Body of pancreas (tissue), 4 donors: ENCODE results near the gene CYSRT1. TPM values are rescaled to one million over a fixed set of nuclear protein-coding genes. Genes with fewer than 3 reads are reported as not detected.

ENCODE experiments used
- ATAC-seq: fragments of 150-250 bp; one replicate; pipeline ENCODE4 v1.9.1; 2016
- DNase-seq, 4 donors: peaks; one replicate each; pipeline ENCODE4 v3.0.0-alpha.2; 2019
- H3K27ac ChIP-seq, 4 donors: fragments of 200-600 bp; sonication (generic); 1 replicate in 3 of 4; 2 replicates in 1 of 4; pipeline versions ENCODE4 v1.5.1 to v1.6.1; 2016 to 2019; ENCODE audit warnings: mild to moderate bottlenecking in 1 of 4, mixed read lengths in 1 of 4, moderate library complexity in 1 of 4
- H3K27me3 ChIP-seq, 2 donors: fragments of 200-600 bp; sonication (generic); one replicate each; pipeline ENCODE4 v1.6.0; 2016; ENCODE audit warnings: mild to moderate bottlenecking in 1 of 2
- H3K36me3 ChIP-seq, 2 donors: fragments of 200-600 bp; sonication (generic); replicated peaks in 1 of 2; 2 replicates each; pipeline ENCODE4 v1.5.1; 2016; ENCODE audit warnings: low read depth in 2 of 2; ENCODE audit not compliant: insufficient read depth in 1 of 2
- H3K4me1 ChIP-seq: fragments of 200-600 bp; sonication (generic); one replicate; pipeline ENCODE4 v1.6.0; 2016
- H3K4me3 ChIP-seq, 2 donors: fragments of 200-600 bp; sonication (generic); 1 replicate in 1 of 2; 2 replicates in 1 of 2; pipeline ENCODE4 v1.5.1; 2016 to 2019
- H3K9me3 ChIP-seq, 3 donors: fragments of 200-600 bp; sonication (generic); 1 replicate in 2 of 3; 2 replicates in 1 of 3; pipeline ENCODE4 v1.5.1; 2016
- POLR2A ChIP-seq, 3 donors: fragments of 450-650 bp; IDR thresholded peaks; one replicate each; pipeline ENCODE4 v1.6.1; 2016; ENCODE audit warnings: antibody characterized with exemption in 3 of 3, mild to moderate bottlenecking in 2 of 3
- WGBS, 2 donors: methylation state at CpG; one replicate each; pipeline ENCODE4 v1.1.5; 2017; 5-methylcytosine and 5-hydroxymethylcytosine counted together
- intact Hi-C: fragments of 100-400 bp; cut with DNase I; formaldehyde crosslinking; loops from one replicate; pipeline ENCODE4 v1.15.1; 2023
- total RNA-seq, 2 donors: library from RNA; depleted of rRNA; stranded (reverse); fragments of >200 nt; gene quantifications; one replicate each; pipeline ENCODE4 v1.1.0, GENCODE V29; 2016
- TF ChIP-seq, protein P1 (sequence below), 7 experiments: fragments of 450-650 bp in 4 of 7; fragments of 200-600 bp in 3 of 7; sonication (generic) in 3 of 7; IDR thresholded peaks; one replicate each; pipeline ENCODE4 v1.5.1; 2016 to 2019; ENCODE audit warnings: antibody characterized with exemption in 7 of 7

Gene CYSRT1
- total RNA-seq, 2 donors from 2014 or later, result not detected

DNA sequence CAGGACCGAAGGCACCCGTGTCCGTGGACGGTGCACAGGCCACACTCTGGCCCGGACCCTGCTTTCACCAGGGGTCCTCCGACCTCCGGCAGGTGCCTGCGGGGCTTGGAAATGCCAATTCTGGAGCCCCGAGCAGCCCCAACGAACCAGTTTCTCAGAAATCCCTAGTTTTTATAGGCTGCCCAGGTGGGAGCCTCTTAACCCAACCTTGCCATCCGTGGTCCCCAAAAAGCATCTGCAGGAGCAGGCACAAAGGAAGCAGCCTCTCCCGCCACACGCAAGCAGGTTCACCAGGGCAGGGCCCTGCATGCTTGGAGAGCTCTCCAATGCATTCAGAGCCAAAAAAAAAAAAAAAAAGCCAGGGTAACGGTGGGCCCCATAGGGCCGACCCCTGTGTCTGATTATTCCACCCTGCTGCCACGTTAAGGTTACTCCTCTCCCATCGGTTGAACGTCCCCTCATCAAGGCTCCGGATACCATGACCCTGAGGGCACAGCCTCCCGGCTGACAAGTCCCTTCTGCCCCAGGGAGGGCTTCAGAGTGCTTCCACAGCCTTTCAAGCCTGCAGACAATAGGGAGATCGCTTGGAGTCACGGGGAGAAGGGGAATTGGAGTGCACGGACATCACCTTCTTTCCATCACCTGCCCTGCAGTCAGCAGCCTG is 23.6 kb upstream of the CYSRT1 start:
- Histone ChIP-seq H3K4me1 (peaks cover 80% of the 10 kb centered on the region), H3K27ac (peak overlapping the region; percentile 70 to 89 (median 81))

DNA sequence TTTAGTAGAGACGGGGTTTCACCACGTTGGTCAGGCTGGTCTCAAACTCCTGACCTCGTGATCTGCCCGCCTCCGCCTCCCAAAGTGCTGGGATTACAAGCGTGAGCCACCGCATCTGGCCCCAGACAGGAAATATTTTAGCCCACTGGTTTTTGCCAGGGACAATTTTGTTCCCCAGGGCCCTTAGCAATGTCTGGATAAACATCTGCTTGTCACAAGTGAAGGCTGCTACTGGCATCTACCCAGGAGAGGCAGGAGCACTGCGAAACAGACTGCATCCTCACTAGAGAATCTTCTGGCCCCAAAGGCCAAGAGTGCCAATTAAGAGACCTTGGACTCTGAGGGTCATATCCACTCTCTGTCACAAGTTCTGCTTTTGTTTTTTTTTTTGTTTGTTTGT is 22.0 kb upstream of the CYSRT1 start:
- Histone ChIP-seq H3K36me3 (no peaks in the 10 kb centered on the region), H3K4me3 (no peak overlapping the region), H3K27ac (no peak overlapping the region), H3K9me3 (no peaks in the 10 kb centered on the region), H3K27me3 (no peaks in the 10 kb centered on the region), H3K4me1 (peaks cover 70% of the 10 kb centered on the region)
- DNase-seq (no peak), ATAC-seq (no peak)
- WGBS, 2 donors, result 75 to 78% methylated on average over 8 of the region's 8 CpGs
- intact Hi-C loops, result no loop called here
- TF ChIP-seq POLR2A (IDR thresholded peaks at IDR 0.05), result no peak
- TF ChIP-seq, protein P1, sequence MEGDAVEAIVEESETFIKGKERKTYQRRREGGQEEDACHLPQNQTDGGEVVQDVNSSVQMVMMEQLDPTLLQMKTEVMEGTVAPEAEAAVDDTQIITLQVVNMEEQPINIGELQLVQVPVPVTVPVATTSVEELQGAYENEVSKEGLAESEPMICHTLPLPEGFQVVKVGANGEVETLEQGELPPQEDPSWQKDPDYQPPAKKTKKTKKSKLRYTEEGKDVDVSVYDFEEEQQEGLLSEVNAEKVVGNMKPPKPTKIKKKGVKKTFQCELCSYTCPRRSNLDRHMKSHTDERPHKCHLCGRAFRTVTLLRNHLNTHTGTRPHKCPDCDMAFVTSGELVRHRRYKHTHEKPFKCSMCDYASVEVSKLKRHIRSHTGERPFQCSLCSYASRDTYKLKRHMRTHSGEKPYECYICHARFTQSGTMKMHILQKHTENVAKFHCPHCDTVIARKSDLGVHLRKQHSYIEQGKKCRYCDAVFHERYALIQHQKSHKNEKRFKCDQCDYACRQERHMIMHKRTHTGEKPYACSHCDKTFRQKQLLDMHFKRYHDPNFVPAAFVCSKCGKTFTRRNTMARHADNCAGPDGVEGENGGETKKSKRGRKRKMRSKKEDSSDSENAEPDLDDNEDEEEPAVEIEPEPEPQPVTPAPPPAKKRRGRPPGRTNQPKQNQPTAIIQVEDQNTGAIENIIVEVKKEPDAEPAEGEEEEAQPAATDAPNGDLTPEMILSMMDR (IDR thresholded peaks at IDR 0.05), result no peak

More for the DNA sequence above, 23.6 kb upstream of the CYSRT1 start:
- intact Hi-C loops, result no loop called here
- peak overlapping the region in 1 of 2 donors; percentile 18 for H3K4me3 ChIP-seq
- H3K27me3 ChIP-seq, result no peaks in the 10 kb centered on the region
- WGBS, 2 donors, result 12 to 26% methylated on average over 10 to 23 of the region's 23 CpGs
- H3K36me3 ChIP-seq, result no peaks in the 10 kb centered on the region
- no peak for DNase-seq
- ATAC-seq, result no peak
- no peak for TF ChIP-seq POLR2A (IDR thresholded peaks at IDR 0.05)
- TF ChIP-seq, protein P1 (IDR thresholded peaks at IDR 0.05), result no peak
- no peaks in the 10 kb centered on the region for H3K9me3 ChIP-seq

DNA sequence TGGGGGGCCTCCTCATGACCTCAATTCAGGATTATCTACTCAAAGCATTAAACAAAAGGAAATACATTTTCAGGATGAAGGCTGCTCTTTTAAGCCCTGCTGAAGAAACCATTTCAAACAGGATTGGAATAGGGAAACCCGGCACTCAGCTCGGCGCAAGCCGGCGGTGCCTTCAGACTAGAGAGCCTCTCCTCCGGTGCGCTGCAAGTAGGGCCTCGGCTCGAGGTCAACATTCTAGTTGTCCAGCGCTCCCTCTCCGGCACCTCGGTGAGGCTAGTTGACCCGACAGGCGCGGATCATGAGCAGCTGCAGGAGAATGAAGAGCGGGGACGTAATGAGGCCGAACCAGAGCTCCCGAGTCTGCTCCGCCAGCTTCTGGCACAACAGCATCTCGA is 20.2 kb upstream of the CYSRT1 start:
- Histone ChIP-seq H3K4me1 (peaks cover 53% of the 10 kb centered on the region), H3K27ac (peak overlapping the region; percentile 73 to 90 (median 82))
- WGBS, 2 donors, result 8 to 23% methylated on average over 9 to 21 of the region's 21 CpGs

DNA sequence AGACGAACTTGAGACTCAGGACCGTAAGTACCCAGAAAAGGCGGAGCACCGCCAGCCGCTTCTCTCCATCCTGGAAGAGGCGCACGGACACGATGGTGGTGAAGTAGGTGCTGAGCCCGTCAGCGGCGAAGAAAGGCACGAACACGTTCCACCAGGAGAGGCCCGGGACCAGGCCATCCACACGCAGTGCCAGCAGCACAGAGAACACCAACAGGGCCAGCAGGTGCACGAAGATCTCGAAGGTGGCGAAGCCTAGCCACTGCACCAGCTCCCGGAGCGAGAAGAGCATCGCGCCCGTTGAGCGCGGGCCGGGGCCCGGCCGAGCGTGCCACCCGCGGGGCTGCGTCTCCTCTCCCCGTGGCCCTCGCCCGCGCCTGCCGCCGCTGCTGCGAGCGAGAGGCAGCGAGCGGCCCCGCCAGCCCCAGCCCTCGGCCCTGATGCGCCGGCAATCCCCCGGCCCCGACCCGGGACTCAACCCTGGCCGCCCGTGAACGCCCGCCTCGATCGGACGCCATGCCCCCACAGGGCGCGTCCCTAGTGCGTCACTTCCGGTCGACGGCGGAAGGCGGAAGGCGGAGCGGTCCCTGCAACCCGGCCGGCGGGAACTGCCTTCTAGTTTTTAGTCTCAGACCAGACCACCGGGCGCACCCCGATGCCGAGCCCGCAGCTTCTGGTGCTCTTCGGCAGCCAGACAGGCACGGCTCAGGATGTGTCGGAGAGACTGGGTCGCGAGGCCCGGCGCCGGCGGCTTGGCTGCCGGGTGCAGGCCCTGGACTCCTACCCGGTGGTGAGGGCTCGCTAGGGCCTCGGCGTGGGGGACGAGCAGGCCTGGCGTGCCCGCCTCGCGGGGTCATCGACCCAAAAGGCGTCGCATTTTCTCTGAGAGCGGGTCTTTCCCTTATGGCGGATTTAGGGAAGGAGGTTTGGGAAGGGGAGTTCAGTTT is 19.6 kb upstream of the CYSRT1 start, which contains the start of the genes NDOR1 and TMEM203:
Gene NDOR1 (plus strand): TSS at position 575 of the 944 bp plus-strand sequence. CDS start 78 bp downstream, at position 653.
Gene TMEM203 (minus strand): TSS at position 523 of the 944 bp plus-strand sequence. CDS start 234 bp downstream, at position 289.
- DNase-seq (peak; percentile 87 to 92 (median 90)), ATAC-seq (peak; percentile 51)
- TF ChIP-seq POLR2A (IDR thresholded peaks at IDR 0.05), result peak; percentile 53 to 77 (median 66)
- TF ChIP-seq, protein P1 (IDR thresholded peaks at IDR 0.05), result no peak
- Histone ChIP-seq H3K27me3 (no peaks in the 10 kb centered on the region), H3K27ac (peak within 1 kb of the TSS; percentile 73 to 90 (median 82)), H3K36me3 (no peaks in the 10 kb centered on the region), H3K9me3 (no peaks in the 10 kb centered on the region), H3K4me1 (peaks cover 53% of the 10 kb centered on the region), H3K4me3 (peak within 1 kb of the TSS; percentile 83 to 97)
- intact Hi-C loops, result no loop called here
- WGBS, 2 donors, result 0% methylated on average over 1 to 74 of the region's 98 CpGs

More for the DNA sequence above, 20.2 kb upstream of the CYSRT1 start:
- peak overlapping the region; percentile 83 to 97 for H3K4me3 ChIP-seq
- H3K36me3 ChIP-seq, result no peaks in the 10 kb centered on the region
- TF ChIP-seq, protein P1 (IDR thresholded peaks at IDR 0.05), result no peak
- no peak for TF ChIP-seq POLR2A (IDR thresholded peaks at IDR 0.05)
- ATAC-seq (no peak), DNase-seq (no peak)
- no peaks in the 10 kb centered on the region for H3K9me3 ChIP-seq
- no peaks in the 10 kb centered on the region for H3K27me3 ChIP-seq
- intact Hi-C loops, result no loop called here
